K562 (cell line): Measurements from ENCODE around the gene CC2D2B. TPM values are rescaled to one million over a fixed set of nuclear protein-coding genes. Genes with fewer than 3 reads are reported as not detected.

ENCODE experiments used
- ATAC-seq: fragments of 200-7000 bp; cut with Tn5 transposase; 3 replicates; pipeline ENCODE4 v1.9.1; 2020; ENCODE audit warnings: moderate library complexity
- Bru-seq: library from RNA; stranded (reverse); fragments of 400-500 nt; gene quantifications from one replicate; lab custom pipeline; 2021; lab: Mats Ljungman, UMichigan
- BruChase-seq, 2 experiments: library from RNA; stranded (reverse); fragments of 400-500 nt; gene quantifications; one replicate each; lab custom pipeline; 2021; lab: Mats Ljungman, UMichigan
- BruUV-seq: library from RNA; stranded (reverse); fragments of 400-500 nt; replicated peaks from 2 replicates; lab custom pipeline; 2021; lab: Mats Ljungman, UMichigan
- CTCF ChIA-PET: fragments of 300-600 bp; formaldehyde crosslinking; extraction: SDS; loops from one replicate; lab custom pipeline; 2021; ENCODE audit warnings: low intra/inter-chr PET ratio; lab: Yijun Ruan, JAX
- POLR2A ChIA-PET: fragments of 300-600, 350-650 bp; sonication (Branson Sonifier 250); formaldehyde crosslinking; extraction: SDS; loops from one replicate; lab custom pipeline; 2021; ENCODE audit warnings: antibody characterized with exemption, inconsistent platforms; lab: Yijun Ruan, JAX
- DNase-seq, 4 experiments: peaks; one replicate each; pipeline versions ENCODE4 v3.0.0 to v3.0.0-alpha.2; 2011 to 2018; ENCODE audit warnings: low spot score in 3 of 4, mixed read lengths in 3 of 4; ENCODE audit errors: extremely low read depth in 1 of 4
- FAIRE-seq: peaks from 2 replicates; lab custom pipeline; 2011; peaks lifted over from hg19 to GRCh38; lab: Jason Lieb, UNC
- H2AFZ ChIP-seq: 2 replicates; pipeline ENCODE4 v1.6.0; 2011; ENCODE audit warnings: low read depth, low read length, control low read depth, inconsistent platforms
- H3K27ac ChIP-seq: fragments of 200-600 bp; 3 replicates; pipeline ENCODE4 v1.8.0; 2011; ENCODE audit warnings: low read depth, mild to moderate bottlenecking, control low read depth, inconsistent platforms, low read length, moderate library complexity, mixed read lengths; ENCODE audit errors: extremely low read depth
- H3K27me3 ChIP-seq, 2 experiments: fragments of 300-600 bp in 1 of 2; 2 replicates in 1 of 2; 3 replicates in 1 of 2; pipeline versions ENCODE4 v1.6.0 to v1.8.0; 2011; ENCODE audit warnings: inconsistent platforms in 2 of 2, low read length in 2 of 2, mild to moderate bottlenecking in 1 of 2, mixed read lengths in 1 of 2, moderate library complexity in 1 of 2; ENCODE audit not compliant: control insufficient read depth in 2 of 2, insufficient read depth in 2 of 2
- H3K36me3 ChIP-seq: fragments of 300-600 bp; 3 replicates; pipeline ENCODE4 v1.8.0; 2011; ENCODE audit warnings: mild to moderate bottlenecking, low read length, inconsistent platforms; ENCODE audit not compliant: control insufficient read depth, insufficient read depth
- H3K4me1 ChIP-seq, 2 experiments: fragments of 200-600 bp in 1 of 2; replicated peaks in 1 of 2; 2 replicates in 1 of 2; 3 replicates in 1 of 2; pipeline versions ENCODE4 v1.5.1 to v1.8.0; 2011; ENCODE audit warnings: inconsistent platforms in 2 of 2, low read length in 2 of 2, mild to moderate bottlenecking in 1 of 2, mixed read lengths in 1 of 2, moderate library complexity in 1 of 2; ENCODE audit not compliant: control insufficient read depth in 2 of 2, insufficient read depth in 2 of 2
- H3K4me2 ChIP-seq: 2 replicates; pipeline ENCODE4 v1.6.1; 2011; ENCODE audit warnings: low read length, control low read depth, inconsistent platforms, mixed read lengths; ENCODE audit not compliant: insufficient read depth
- H3K4me3 ChIP-seq: fragments of 200-600 bp; sonication (generic), shearing (Covaris generic); 2 replicates; pipeline ENCODE4 v1.5.1; 2016; ENCODE audit warnings: control low read depth, inconsistent platforms
- H3K79me2 ChIP-seq: fragments of 200-600 bp; 3 replicates; pipeline ENCODE4 v1.8.0; 2011; ENCODE audit warnings: low read length, inconsistent platforms; ENCODE audit not compliant: control insufficient read depth, insufficient read depth
- H3K9ac ChIP-seq, 2 experiments: 2 replicates each; pipeline versions ENCODE4 v1.6.0 to v1.6.1; 2011; ENCODE audit warnings: low read depth in 2 of 2, low read length in 2 of 2, control low read depth in 1 of 2, inconsistent platforms in 1 of 2, mild to moderate bottlenecking in 1 of 2, mixed read lengths in 1 of 2; ENCODE audit not compliant: insufficient read depth in 1 of 2
- H3K9me1 ChIP-seq: one replicate; pipeline ENCODE4 v1.6.0; 2011; ENCODE audit warnings: inconsistent platforms, mild to moderate bottlenecking, low read length, moderate library complexity; ENCODE audit not compliant: control insufficient read depth, insufficient read depth
- H3K9me3 ChIP-seq: replicated peaks from 2 replicates; pipeline ENCODE4 v1.5.1; 2011; ENCODE audit warnings: low read depth, low read length, inconsistent platforms; ENCODE audit not compliant: control insufficient read depth, insufficient read depth
- H4K20me1 ChIP-seq: replicated peaks from 2 replicates; pipeline ENCODE4 v1.6.1; 2011; ENCODE audit warnings: low read length, inconsistent platforms, mixed read lengths; ENCODE audit not compliant: control insufficient read depth, insufficient read depth
- CGGBP1 ChIP-seq: fragments of 250-450 bp; sonication (Bioruptor Pico); IDR thresholded peaks from 2 replicates; pipeline ENCODE4 v1.9.0; 2021; ENCODE audit warnings: mild to moderate bottlenecking
- EP400 ChIP-seq: fragments of 450-650 bp; IDR thresholded peaks from 2 replicates; pipeline ENCODE4 v1.6.1; 2017; ENCODE audit warnings: antibody characterized with exemption, mild to moderate bottlenecking, moderate library complexity
- GABPA ChIP-seq: fragments of 200-800 bp; sonication (Bioruptor generic); conservative IDR thresholded peaks from 2 replicates; pipeline ENCODE4 v1.6.1; 2016; ENCODE audit warnings: low read depth, missing genetic modification characterization, missing compliant biosample characterization
- HMGXB4 ChIP-seq: sonication (generic); formaldehyde crosslinking; IDR thresholded peaks from 2 replicates; pipeline ENCODE4 v1.8.1; 2023; ENCODE audit warnings: mild to moderate bottlenecking, missing genetic modification reagents
- MAFF ChIP-seq: IDR thresholded peaks from 2 replicates; pipeline ENCODE4 v1.6.1; 2012; ENCODE audit warnings: low read length, improper control_type of control experiment
- MAFG ChIP-seq: fragments of 450-650 bp; conservative IDR thresholded peaks from 2 replicates; pipeline ENCODE4 v1.6.1; 2016; ENCODE audit warnings: missing genetic modification characterization, missing compliant biosample characterization
- MYNN ChIP-seq, 2 experiments: sonication (generic); formaldehyde crosslinking in 1 of 2; IDR thresholded peaks; 2 replicates each; pipeline versions ENCODE4 v1.5.0 to v1.6.1; 2016 to 2020; ENCODE audit warnings: antibody characterized with exemption in 1 of 2, missing genetic modification reagents in 1 of 2
- NFIC ChIP-seq: fragments of 450-650 bp; IDR thresholded peaks from 2 replicates; pipeline ENCODE4 v1.6.1; 2017; ENCODE audit warnings: mild to moderate bottlenecking, inconsistent platforms
- RAD51 ChIP-seq: fragments of 450-650 bp; IDR thresholded peaks from 2 replicates; pipeline ENCODE4 v1.7.1; 2016; ENCODE audit warnings: low read depth, mild to moderate bottlenecking, borderline replicate concordance
- RCOR1 ChIP-seq, 2 experiments: IDR thresholded peaks; 2 replicates each; pipeline ENCODE4 v1.6.1; 2012; ENCODE audit warnings: low read depth in 2 of 2, low read length in 2 of 2, borderline replicate concordance in 1 of 2, improper control_type of control experiment in 1 of 2
- TCF15 ChIP-seq: fragments of 250-450 bp; sonication (Bioruptor Pico); IDR thresholded peaks from 2 replicates; pipeline ENCODE4 v1.8.0; 2022; ENCODE audit warnings: moderate library complexity, mild to moderate bottlenecking, inconsistent platforms
- ZC3H4 ChIP-seq: sonication (generic); formaldehyde crosslinking; IDR thresholded peaks from 2 replicates; pipeline ENCODE4 v1.9.0; 2021; ENCODE audit warnings: missing genetic modification reagents, borderline replicate concordance
- ZNF212 ChIP-seq: fragments of 450-650 bp; formaldehyde crosslinking; IDR thresholded peaks from 2 replicates; pipeline ENCODE4 v1.4.0; 2020; ENCODE audit warnings: mild to moderate bottlenecking
- ZNF224 ChIP-seq: sonication (generic); formaldehyde crosslinking; IDR thresholded peaks from 2 replicates; pipeline ENCODE4 v1.8.0; 2022; ENCODE audit warnings: mild to moderate bottlenecking, missing genetic modification reagents
- ZNF274 ChIP-seq: IDR thresholded peaks from 2 replicates; pipeline ENCODE4 v1.6.1; 2011; ENCODE audit warnings: low read depth, mild to moderate bottlenecking, low read length, moderate library complexity, borderline replicate concordance
- WGBS: fragments of 100-300 bp; shearing (Covaris generic); methylation state at CpG from one replicate; pipeline ENCODE4 v1.1.6; 2016; ENCODE audit warnings: low coverage, mixed read lengths; ENCODE audit not compliant: insufficient coverage; ENCODE audit errors: missing lambda C conversion rate; 5-methylcytosine and 5-hydroxymethylcytosine counted together
- in situ Hi-C: fragments of 300-500 bp; cut with MboI; formaldehyde crosslinking; loops from 4 replicates; pipeline ENCODE4 v1.15.0; 2018; ENCODE audit warnings: inconsistent platforms, mixed read lengths
- intact Hi-C: fragments of 100-400 bp; cut with micrococcal nuclease; formaldehyde crosslinking; loops from 2 replicates; pipeline ENCODE4 v1.14.2; 2022
- long read RNA-seq, 3 experiments: library from polyadenylated mRNA in 2 of 3; library from RNA in 1 of 3; unstranded in 2 of 3; stranded (forward) in 1 of 3; transcript quantifications; one replicate each; pipeline ENCODE4 v2.0.0, GENCODE V29; 2019 to 2022
- polyA minus RNA-seq, 3 experiments: library from RNA; depleted of rRNA, polyadenylated mRNA; stranded (reverse); fragments of >200 nt; gene quantifications; 2 replicates each; pipeline ENCODE4 v1.2.3, GENCODE V29; 2011
- polyA plus RNA-seq, 8 experiments: library from polyadenylated mRNA; depleted of rRNA in 4 of 8; stranded (reverse) in 5 of 8; unstranded in 3 of 8; fragments of >200 nt; fragmentation: Nextera tagmentation in 2 of 8; fragmentation: Illumina TruSeq in 1 of 8; extraction: Ambion mirVana in 2 of 8; extraction: Trizol in 1 of 8; gene quantifications; 2 replicates each; pipeline versions ENCODE4 v1.2.1 to v1.2.3, GENCODE V29; 2011 to 2014; ENCODE audit warnings: inconsistent platforms in 1 of 8, missing spikeins in 1 of 8
- total RNA-seq, 7 experiments: library from RNA; depleted of rRNA in 6 of 7; stranded (reverse); fragments of >200 nt in 6 of 7; fragmentation: Illumina TruSeq in 2 of 7; extraction: Trizol in 2 of 7; gene quantifications; 2 replicates each; pipeline versions ENCODE4 v1.2.1 to v1.2.3, GENCODE V29; 2011 to 2021; ENCODE audit warnings: low replicate concordance in 1 of 7

Gene CC2D2B
- not detected in 2 replicates for total RNA-seq (2011; cell fraction: chromatin; rRNA removed; ENCODE audit: low replicate concordance)
- not detected in 2 replicates for total RNA-seq (2011; cell fraction: nucleolus; rRNA removed)
- not detected in 2 replicates for total RNA-seq (2011; cell fraction: nucleoplasm; rRNA removed)
- not detected in 2 replicates for total RNA-seq (2014; rRNA removed)
- not detected in 2 replicates for total RNA-seq (2014; rRNA removed; fragmentation: Illumina TruSeq; extraction: Trizol)
- total RNA-seq (2015; rRNA removed; fragmentation: Illumina TruSeq; extraction: Trizol), result 0.11 TPM in 1 of 2 replicates, not detected in the other
- 0.29 TPM in 1 of 2 replicates, not detected in the other for total RNA-seq (2021)
- not detected in 2 replicates for polyA plus RNA-seq (2011; rRNA removed)
- polyA plus RNA-seq (2011; cell fraction: cytosol; rRNA removed), result not detected in 2 replicates
- not detected in 2 replicates for polyA plus RNA-seq (2011; cell fraction: nucleus; rRNA removed)
- 0.13 TPM in 1 of 2 replicates, not detected in the other for polyA plus RNA-seq (2012)
- polyA plus RNA-seq (2014; fragmentation: Illumina TruSeq; extraction: Trizol), result not detected in 2 replicates
- polyA plus RNA-seq (2014; fragmentation: Nextera tagmentation; extraction: Ambion mirVana), result under 1 TPM; 0.10 to 0.34 TPM
- polyA plus RNA-seq (2014; rRNA removed), result not detected in 2 replicates
- not detected in 2 replicates for polyA minus RNA-seq (2011; rRNA and poly(A)+ RNA removed)
- polyA minus RNA-seq (2011; cell fraction: cytosol; rRNA and poly(A)+ RNA removed), result not detected in 2 replicates
- not detected in 2 replicates for polyA minus RNA-seq (2011; cell fraction: nucleus; rRNA and poly(A)+ RNA removed)
- Bru-seq, nascent RNA, result percentile 9 among the genes with signal in this experiment
- BruChase-seq, experiment 1, labeled RNA remaining after a 2-hour chase, result percentile 7 among the genes with signal in this experiment
- percentile 7 among the genes with signal in this experiment for BruChase-seq, experiment 2, labeled RNA remaining after a 6-hour chase
- long read RNA-seq, experiment 1, partial matches to known transcripts, result 0 of 2 reads
- long read RNA-seq, experiment 1, other reads (novel, unspliced or antisense), result 2 of 2 reads
- long read RNA-seq, experiment 2, result 0 reads
- long read RNA-seq, experiment 3, result 0 reads

- peak within 1 kb of the TSS; percentile 60 for H3K27ac ChIP-seq
- intact Hi-C loops, result no loop called here
- under 1% methylated on average over 40 of the region's 69 CpGs for WGBS
- TF ChIP-seq MYNN (IDR thresholded peaks at IDR 0.05), result no peak
- TF ChIP-seq MYNN (CRISPR knock-in tag; IDR thresholded peaks at IDR 0.05), result no peak
- no peak for TF ChIP-seq NFIC
- no peak for TF ChIP-seq ZNF212 (CRISPR knock-in tag)
- TF ChIP-seq MAFG, result no peak
- TF ChIP-seq TCF15 (CRISPR knock-in tag), result no peak
- TF ChIP-seq CGGBP1 (CRISPR knock-in tag), result no peak
- TF ChIP-seq HMGXB4 (CRISPR knock-in tag), result no peak
- no peak for TF ChIP-seq ZC3H4 (CRISPR knock-in tag)
- peak; percentile 62; the same call in 1 of the 2 replicates for TF ChIP-seq EP400
- TF ChIP-seq GABPA (tag), result no peak
- no peak for TF ChIP-seq RCOR1 (IDR thresholded peaks at IDR 0.05; ENCODE audit: borderline replicate concordance in 1 of 2, low read depth in 2 of 2, low read length in 2 of 2)
- no peak for TF ChIP-seq MAFF
- TF ChIP-seq ZNF224 (CRISPR knock-in tag), result no peak; the same call in 1 of the 2 replicates
- TF ChIP-seq RAD51, result no peak
- no peak for TF ChIP-seq ZNF274
These were observed at the start of gene CC2D2B for GRCh38 chr10:95907456-95908253. Gene CC2D2B (plus strand): TSS chr10:95907975. CDS start chr10:95911324, 3,349 bp downstream.

More at GRCh38 chr10:95907456-95908253, at the start of gene CC2D2B:
- in situ Hi-C loops, result no loop called here
- peak within 1 kb of the TSS; percentile 66 to 85 for H3K9ac ChIP-seq
- no peaks in the 10 kb centered on the region for H3K9me1 ChIP-seq
- TSS peak; percentile 52 for BruUV-seq
- ATAC-seq, result peak; percentile 97
- peaks cover 0 to 8% of the 10 kb centered on the region in 2 experiments; a peak in 3 of 5 replicates for H3K4me1 ChIP-seq
- no peaks in the 10 kb centered on the region for H4K20me1 ChIP-seq
- peaks cover 11% of the 10 kb centered on the region; the same call in 2 of the 3 replicates for H3K79me2 ChIP-seq
- H3K27me3 ChIP-seq, result no peaks in the 10 kb centered on the region
- no peaks in the 10 kb centered on the region for H3K9me3 ChIP-seq
- peak within 1 kb of the TSS; percentile 93 for H2AFZ ChIP-seq
- H3K4me2 ChIP-seq, result peak within 1 kb of the TSS; percentile 84
- H3K36me3 ChIP-seq, result peaks cover 21% of the 10 kb centered on the region; the same call in 2 of the 3 replicates
- peak within 1 kb of the TSS; percentile 57 for H3K4me3 ChIP-seq
- peak; percentile 85 for FAIRE-seq
- CTCF ChIA-PET, result no interaction called here
- peak; percentile 72 to 82 (median 76) for DNase-seq
- POLR2A ChIA-PET, result interaction anchor here (0.5 to 1.0 kb wide), 3 partner anchors 13 to 607 kb away, joined by 3 to 4 read pairs (median 3); no protein-coding TSS in a partner anchor
